Suppressor macrophage treated with lipopolysaccharide for 1 hour (primary cell): ENCODE measurements around the gene MYO10.

Experiments
- DNase-seq, 3 donors: peaks; one replicate each; pipeline ENCODE4 v3.0.0-alpha.2; 2020 to 2022

The MYO10 gene

DNA sequence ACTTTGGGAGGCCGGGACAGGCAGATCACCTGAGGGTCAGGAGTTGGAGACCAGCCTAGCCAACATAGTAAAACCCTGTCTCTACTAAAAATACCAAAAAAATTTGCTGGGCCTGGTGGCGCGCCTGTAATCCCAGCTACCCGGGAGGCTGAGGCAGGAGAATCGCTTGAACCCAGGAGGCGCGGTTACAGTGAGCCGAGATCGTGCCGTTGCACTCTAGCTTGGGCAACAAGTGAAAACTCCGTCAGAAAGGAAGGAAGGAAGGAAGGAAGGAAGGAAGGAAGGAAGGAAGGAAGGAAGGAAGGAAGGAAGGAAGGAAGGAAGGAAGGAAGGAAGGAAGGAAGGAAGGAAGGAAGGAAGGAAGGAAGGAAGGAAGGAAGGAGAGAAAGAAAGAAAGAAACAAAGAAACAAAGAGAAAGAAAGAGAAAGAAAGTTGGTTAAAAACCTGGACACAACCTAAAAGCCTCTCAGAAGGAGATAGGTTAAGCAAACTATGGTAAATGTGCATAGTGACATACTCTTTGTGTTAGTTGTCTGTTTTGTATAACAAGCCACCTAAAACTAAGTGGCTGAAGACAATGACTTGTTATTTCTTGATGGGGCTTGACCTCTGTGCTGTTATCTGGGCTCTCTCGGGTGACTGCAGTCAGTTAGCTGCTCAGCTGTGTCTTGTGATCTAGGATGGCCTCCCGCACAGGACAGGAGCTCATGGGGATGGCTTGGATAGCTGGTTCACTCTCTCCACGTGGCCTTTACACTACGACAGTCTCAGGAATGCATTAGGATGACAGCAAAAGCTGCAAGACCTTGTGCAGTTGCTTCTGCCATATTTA is 8.0 kb upstream of the MYO10 start:
- no peak for DNase-seq

- DNase-seq: peak; percentile 73 to 75 (median 74)
Observed at GRCh38 chr5:16937503-16938161, 1.5 kb upstream of the MYO10 start.

GRCh38 chr5:16936989-16937438 is 926 bp upstream of the MYO10 start:
- no peak for DNase-seq

GRCh38 chr5:16935231-16936149 is 598 bp downstream of the MYO10 start:
- peak; percentile 64 to 77 (median 67) for DNase-seq

DNA sequence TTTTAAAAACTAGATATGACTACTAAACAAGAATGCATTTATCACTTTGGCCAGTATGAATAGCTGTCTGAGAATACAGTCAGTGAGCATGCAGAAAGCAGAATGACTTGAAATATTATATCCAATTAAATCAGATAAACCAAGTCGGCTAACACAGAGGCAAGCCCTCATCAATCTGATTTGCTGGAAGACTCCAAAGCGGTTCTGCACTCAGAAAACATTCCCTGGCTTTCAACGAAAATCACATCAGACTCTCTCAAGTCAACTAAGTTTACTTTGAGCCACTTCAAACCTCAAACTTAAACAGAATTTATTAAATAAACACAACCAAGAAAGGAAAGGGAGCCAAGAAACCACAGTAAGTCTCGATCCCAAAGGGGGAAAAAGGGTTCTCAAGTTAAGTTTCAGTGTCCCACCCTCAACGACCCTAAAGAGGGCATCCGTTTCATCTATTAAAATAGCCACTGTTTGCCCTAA is 1.4 kb downstream of the MYO10 start:
- peak in 1 of 3 donors; percentile 10 for DNase-seq

GRCh38 chr5:16934123-16934522 is 2.0 kb downstream of the MYO10 start:
- DNase-seq: peak; percentile 70 to 81 (median 76)

- DNase-seq: no peak
Observed at GRCh38 chr5:16933337-16933736, 2.8 kb downstream of the MYO10 start.

DNA sequence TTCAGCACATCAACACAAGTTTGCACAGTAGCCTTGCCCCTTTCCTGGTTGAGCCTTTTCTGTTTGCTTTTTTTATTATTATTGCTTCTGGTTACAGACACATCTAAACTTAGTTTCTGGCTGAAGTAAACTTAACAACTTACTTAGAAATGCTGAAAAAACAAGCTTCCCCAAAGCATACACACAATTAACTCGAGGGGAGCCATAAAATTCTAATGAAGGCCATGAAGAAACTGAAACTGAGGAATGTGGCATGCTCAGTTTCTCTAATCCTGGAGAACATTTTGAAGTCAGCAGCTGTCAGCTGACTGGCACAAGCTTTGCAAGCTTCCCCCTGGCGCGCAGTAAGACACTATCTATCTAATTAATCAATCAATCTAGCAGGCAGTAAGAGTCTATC is 3.7 kb downstream of the MYO10 start:
- no peak for DNase-seq

DNA sequence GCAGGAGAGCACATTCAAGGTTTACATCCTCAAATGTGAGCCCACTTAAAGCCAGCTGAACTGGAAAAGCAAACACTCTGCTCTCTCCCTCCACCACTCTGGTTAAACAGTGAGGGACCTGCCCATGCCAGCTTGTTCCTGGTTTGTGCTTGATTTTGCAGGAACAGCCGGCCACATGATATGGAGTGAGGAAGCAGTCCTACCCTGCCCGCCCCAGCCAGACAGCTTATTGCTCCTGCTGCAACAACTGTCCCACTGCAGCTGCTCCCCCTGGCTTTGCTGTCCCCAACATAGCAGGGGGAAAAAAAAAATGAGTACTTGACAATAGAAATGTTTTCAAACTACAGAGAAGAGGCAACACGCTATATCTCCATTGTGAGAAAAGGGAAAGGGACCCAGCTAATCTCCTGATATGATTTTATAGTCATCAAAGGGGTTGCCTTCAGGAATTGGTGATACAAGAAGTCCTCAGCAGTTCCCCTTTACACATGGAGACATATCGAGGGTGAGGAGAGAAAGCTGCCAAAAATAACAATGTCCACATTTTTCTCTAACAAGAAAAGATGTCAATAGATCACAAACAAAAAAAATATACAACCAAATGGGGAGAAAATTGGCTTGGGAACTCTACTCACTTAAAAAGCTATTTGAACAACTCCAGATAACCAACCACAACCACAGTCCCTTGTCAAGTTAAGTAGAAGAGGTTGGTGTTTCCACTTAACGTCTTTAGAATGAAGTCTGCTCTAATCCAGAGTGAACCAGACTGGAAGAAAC is 4.6 kb downstream of the MYO10 start:
- peak in 1 of 3 donors; percentile 31 for DNase-seq

DNA sequence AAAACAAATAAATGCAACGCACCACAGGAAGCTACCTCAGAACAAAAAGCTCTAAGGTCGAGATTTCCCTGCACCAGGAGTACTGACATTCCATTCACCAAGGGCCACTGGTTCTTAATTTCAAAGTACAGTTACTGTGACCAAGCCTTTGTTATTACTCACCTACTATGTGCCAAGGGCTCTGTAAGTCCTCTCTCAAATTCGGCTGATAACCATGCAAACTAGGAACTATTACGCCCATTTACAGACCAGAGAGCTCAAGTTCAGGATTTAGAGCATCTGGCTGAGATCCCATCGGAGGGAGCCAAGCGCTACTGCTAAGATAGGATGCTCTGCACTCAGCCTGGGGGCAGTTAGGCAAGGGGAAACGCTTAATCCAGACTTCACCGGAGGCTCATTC is 5.6 kb downstream of the MYO10 start:
- no peak for DNase-seq

- DNase-seq: no peak
Observed at GRCh38 chr5:16929831-16930230, 6.3 kb downstream of the MYO10 start.

DNA sequence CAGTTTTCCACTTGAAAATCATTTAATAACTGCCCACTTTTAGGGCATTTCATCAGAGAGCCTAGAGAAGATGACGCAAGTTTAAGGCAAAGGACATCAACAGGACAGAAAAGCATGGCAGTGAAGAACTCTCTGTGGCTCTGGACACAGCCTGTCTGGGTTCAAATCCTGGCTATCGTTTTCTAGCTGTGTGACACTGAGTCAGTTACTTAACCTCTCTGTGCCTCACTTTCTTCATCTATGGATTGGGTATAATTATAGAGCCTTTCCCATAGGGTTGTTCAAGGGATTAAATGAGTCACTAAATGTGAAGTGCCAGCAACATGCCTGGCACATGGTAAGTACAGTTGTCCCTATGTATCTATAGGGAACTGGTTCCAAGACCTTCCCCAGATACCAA is 6.7 kb downstream of the MYO10 start:
- no peak for DNase-seq

- DNase-seq: no peak
Observed at GRCh38 chr5:16927613-16928012, 8.5 kb downstream of the MYO10 start.

GRCh38 chr5:16926417-16926816 is 9.7 kb downstream of the MYO10 start:
- DNase-seq: no peak

DNA sequence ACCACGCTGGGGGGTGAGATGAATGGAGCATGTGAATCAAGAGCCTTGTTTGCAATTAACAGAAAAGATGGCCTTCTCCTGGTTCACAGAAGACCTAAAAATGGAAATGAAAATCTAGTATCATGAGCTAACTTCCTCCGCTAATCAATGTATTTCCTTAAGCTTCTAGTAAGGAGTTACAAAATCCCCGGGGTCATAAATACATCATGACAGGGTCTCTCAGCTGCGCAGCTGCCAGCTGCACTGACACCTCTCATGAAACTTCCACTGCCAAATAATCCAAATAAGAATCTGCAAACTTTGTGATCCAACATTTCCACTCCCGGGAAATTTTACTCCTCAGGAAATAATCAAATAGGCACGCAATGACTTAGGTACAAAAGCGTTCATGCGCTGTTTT is 11.9 kb downstream of the MYO10 start:
- no peak for DNase-seq

- DNase-seq: no peak
Observed at GRCh38 chr5:16922430-16922829, 13.7 kb downstream of the MYO10 start.

- DNase-seq: no peak
Observed at GRCh38 chr5:16921211-16921610, 14.9 kb downstream of the MYO10 start.

DNA sequence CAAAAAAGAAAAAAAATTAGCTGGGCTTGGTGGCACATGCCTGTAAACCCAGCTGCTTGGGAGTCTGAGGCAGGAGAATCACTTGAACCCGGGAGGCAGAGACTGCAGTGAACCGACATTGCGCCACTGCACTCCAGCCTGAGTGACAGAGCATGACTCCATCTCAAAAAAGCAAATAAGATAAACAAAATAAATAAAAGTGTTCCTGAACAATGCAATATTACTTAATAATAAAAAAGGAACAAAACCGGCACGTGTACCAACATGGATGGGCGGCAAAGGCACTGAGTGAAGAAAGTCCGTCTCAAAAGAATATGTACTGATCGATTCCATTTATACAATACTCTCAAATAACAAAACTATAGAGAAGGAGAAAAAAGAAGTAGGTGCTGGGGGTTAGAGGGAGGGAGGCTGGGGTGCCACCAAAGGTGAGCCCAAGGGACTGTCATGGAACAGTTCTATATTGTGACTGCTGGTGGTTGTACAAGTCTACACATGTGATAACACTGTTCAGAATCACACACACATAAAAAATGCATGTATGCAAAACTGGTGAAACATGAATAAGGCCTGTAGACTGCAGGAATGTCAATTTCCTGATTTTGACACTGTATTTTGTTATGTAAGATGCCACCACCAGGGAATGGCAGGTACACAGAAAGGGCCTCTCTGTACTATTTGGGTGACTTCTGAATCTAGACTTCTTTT is 15.8 kb downstream of the MYO10 start:
- DNase-seq: no peak

GRCh38 chr5:16918891-16919671 is 17.0 kb downstream of the MYO10 start:
- DNase-seq: no peak

DNA sequence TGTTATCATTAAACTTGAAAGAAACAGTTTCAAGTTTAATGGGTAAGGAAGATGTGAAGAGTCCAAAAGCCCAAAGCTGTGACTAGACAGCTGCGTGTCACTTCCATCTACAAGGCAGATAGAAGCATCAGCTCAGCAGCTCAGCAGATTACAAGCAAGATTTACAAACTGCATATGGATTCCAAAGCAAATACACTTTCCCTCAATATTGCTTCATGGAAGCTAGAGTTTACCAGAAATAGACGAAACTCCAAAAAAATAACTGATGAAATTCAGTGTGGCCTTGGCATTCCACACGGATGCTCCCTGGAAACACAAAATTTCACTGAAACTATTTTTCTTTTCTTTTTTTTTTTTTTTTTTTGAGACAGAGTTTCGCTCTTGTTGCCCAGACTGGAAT is 17.9 kb downstream of the MYO10 start:
- DNase-seq: no peak
